GM18517 (cell line): ENCODE results near the gene MAD1L1.
"Not testable (repeated sequence)": the region's sequence is repeated elsewhere in the genome, so short reads cannot be mapped to it uniquely, and the experiment has no call there.

Experiments
- ATAC-seq: cut with Tn5 transposase; IDR thresholded peaks from one replicate; pipeline ENCODE4 v1.9.1; 2021; ENCODE audit warnings: mild to moderate bottlenecking, moderate library complexity; ENCODE audit not compliant: unreplicated experiment

MAD1L1 gene

GRCh38 chr7:1995911-1996420, 236.8 kb downstream of the MAD1L1 start:
- ATAC-seq: not testable (repeated sequence)

GRCh38 chr7:1995426-1995825, 237.3 kb downstream of the MAD1L1 start:
- ATAC-seq: no peak

GRCh38 chr7:1994931-1995330, 237.8 kb downstream of the MAD1L1 start:
- no peak for ATAC-seq

GRCh38 chr7:1993776-1994740, 238.7 kb downstream of the MAD1L1 start:
- no peak for ATAC-seq

GRCh38 chr7:1993031-1993695, 239.6 kb downstream of the MAD1L1 start:
- no peak for ATAC-seq

GRCh38 chr7:1992554-1992953, 240.2 kb downstream of the MAD1L1 start:
- no peak for ATAC-seq

GRCh38 chr7:1990001-1990670, 242.6 kb downstream of the MAD1L1 start:
- no peak for ATAC-seq

- ATAC-seq: no peak
Observed at GRCh38 chr7:1989049-1989860, 243.5 kb downstream of the MAD1L1 start.

GRCh38 chr7:1988533-1988930, 244.2 kb downstream of the MAD1L1 start:
- no peak for ATAC-seq

- no peak for ATAC-seq
Observed at GRCh38 chr7:1987591-1988532, 244.9 kb downstream of the MAD1L1 start.

GRCh38 chr7:1987084-1987535, 245.6 kb downstream of the MAD1L1 start:
- ATAC-seq: no peak

- ATAC-seq: no peak
Observed at GRCh38 chr7:1986366-1987083, 246.2 kb downstream of the MAD1L1 start.

GRCh38 chr7:1985936-1986335, 246.8 kb downstream of the MAD1L1 start:
- no peak for ATAC-seq

- no peak for ATAC-seq
Observed at GRCh38 chr7:1985042-1985441, 247.7 kb downstream of the MAD1L1 start.

GRCh38 chr7:1981878-1982230, 250.9 kb downstream of the MAD1L1 start:
- no peak for ATAC-seq

- ATAC-seq: no peak
Observed at GRCh38 chr7:1981201-1981877, 251.4 kb downstream of the MAD1L1 start.

- ATAC-seq: no peak
Observed at GRCh38 chr7:1979591-1980560, 252.9 kb downstream of the MAD1L1 start.
